GM11168 (cell line): Measurements from ENCODE around the gene HSD3B1.

Experiments
- in situ Hi-C: fragments of 300-500 bp; cut with MboI; formaldehyde crosslinking; loops from one replicate; pipeline ENCODE4 v1.12.0; 2022; ENCODE audit warnings: low sequenced_read_pairs; ENCODE audit not compliant: unreplicated experiment

Gene HSD3B1

GRCh38 chr1:119506941-119507340 lies at the start of gene HSD3B1:
Gene HSD3B1 (plus strand): TSS chr1:119507210. CDS start chr1:119507477, 267 bp downstream.
- in situ Hi-C loops: no loop called here

DNA sequence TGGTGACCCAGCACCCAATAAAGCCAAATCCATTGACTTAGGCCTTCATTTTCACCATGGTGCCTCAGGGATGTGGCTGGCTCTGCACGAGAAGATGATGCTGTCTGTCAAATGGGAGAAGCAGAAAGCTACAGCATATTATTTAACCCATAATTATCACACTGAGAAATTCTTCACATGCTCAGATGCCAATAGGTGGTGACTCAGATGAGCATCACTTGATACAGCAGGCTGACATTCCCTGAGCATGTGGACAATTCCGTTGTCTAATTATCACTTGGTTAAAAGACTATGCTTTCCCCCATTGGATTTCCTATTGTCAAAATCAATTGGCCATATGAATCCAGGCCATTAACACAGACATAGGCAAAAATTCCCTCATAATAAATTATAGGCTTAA lies 44.0 kb upstream of the HSD3B1 start:
- in situ Hi-C loops: no loop called here

DNA sequence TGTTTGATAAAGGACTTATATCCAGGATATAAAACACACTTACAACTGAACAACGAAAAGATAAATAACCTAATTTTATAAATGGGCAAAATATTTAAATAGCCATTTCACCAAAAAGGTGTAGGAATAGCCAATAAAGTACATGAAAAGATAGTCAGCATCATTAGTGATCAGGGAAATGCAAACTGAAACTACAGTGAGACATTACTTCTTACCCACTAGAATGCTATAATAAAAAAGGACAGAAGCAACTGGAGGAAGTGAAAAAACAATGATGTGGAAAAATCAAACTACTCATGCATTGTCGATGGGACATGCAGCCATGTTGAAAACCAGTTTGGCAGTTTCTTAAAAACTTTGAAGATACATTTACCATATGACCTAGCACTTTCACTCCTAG lies 43.4 kb upstream of the HSD3B1 start:
- in situ Hi-C loops: no loop called here

- in situ Hi-C loops: no loop called here
These were observed 40.6 kb upstream of the HSD3B1 start for GRCh38 chr1:119466445-119466844.

- in situ Hi-C loops: no loop called here
These were observed 39.8 kb upstream of the HSD3B1 start for GRCh38 chr1:119467219-119467618.

GRCh38 chr1:119467857-119468668 lies 38.9 kb upstream of the HSD3B1 start:
- in situ Hi-C loops: no loop called here

DNA sequence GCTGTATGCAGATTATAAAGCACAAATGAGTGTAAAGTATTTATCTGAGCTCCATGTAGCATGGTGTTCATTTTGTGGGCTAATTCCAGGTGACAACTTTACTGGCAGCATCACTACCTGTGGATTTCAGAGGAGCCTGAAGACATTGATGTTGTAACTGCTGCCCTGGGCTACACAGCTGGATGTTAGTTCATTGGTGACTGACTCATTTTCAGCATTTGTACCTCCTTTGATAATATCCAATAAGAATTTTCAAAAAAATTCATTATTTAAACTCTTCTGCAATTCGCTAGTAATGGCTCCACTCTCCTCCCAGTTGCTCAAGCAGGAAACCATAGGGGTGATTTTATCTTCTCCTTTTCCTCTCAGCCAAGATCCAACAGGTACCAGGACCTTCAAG lies 37.3 kb upstream of the HSD3B1 start:
- in situ Hi-C loops: no loop called here

GRCh38 chr1:119470377-119470776 lies 36.6 kb upstream of the HSD3B1 start:
- in situ Hi-C loops: no loop called here

GRCh38 chr1:119470958-119471357 lies 36.1 kb upstream of the HSD3B1 start:
- in situ Hi-C loops: no loop called here

DNA sequence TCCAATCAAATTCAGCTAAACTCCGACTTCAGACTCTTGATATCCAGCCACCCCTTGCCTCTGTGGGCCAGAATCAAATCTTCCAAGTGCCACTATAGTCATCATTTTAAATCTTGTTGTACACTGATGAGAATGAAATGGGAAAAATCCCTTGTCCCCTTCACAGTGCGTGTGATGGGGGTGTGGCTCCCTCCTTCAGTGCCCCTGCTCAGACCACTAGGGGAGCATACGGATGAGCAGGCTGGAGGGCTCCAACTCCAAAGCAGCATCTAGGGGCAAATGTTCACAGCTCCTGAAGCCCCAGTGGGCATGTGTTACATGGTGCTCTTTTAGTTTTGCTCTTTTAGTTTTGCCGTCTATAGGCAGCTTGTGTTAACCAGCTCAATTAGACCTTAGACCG lies 35.4 kb upstream of the HSD3B1 start:
- in situ Hi-C loops: no loop called here

GRCh38 chr1:119472080-119472818 lies 34.8 kb upstream of the HSD3B1 start:
- in situ Hi-C loops: no loop called here

DNA sequence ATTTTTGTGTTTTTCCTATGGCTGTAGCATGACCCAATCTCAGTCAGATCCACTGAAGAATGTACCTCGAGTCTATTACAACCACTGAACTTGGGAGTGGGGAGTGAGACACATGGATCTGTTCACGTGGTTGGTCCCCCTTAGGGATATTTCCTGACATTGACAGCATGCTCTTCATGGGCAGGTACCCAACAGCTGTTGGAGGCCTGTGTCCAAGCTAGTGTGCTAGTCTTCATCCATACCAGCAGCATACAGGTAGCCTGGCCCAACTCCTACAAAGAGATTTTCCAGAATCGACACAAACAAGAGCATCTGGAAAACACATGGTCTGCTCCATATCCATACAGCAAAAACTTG lies 34.2 kb upstream of the HSD3B1 start:
- in situ Hi-C loops: no loop called here

- in situ Hi-C loops: no loop called here
These were observed 31.1 kb upstream of the HSD3B1 start for GRCh38 chr1:119475866-119476439.

DNA sequence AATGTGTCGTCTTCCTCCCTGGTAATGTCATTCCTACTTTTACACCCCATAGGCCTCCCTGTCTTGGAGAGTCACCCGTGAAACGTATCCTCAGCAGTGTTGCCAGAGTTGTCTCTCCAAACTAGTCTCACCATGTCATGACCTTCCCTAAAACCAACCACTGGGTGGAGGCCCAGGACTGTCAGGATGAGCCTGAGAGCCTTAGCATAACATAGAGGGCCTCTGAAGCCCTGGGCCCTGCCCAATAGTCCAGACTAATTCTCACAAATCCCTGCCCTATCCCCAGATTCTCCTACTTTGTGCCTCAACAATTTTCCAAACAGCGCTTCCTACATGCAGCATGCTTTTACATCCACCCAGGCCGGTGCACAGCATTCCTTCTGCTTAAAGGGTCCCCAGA lies 29.3 kb upstream of the HSD3B1 start:
- in situ Hi-C loops: no loop called here

DNA sequence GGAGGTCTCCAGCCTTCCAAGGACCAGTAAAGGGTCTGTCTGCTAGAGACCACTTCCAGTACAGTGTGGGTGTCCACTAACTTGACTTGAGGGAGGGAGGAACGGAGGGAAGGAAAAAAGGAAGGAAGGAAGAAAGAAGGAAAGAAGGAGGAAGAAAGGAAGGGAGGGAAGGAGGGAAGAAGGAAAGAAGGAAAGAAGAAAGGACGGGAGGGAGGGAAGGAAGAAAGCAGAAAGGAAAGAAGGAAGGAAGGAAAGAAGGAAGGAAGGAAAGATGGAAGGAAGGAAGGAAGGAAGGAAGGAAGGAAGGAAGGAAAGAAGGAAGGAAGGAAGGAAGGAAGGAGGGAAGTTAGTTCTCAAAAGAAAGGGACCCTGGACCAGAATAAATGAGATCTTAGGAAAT lies 26.8 kb upstream of the HSD3B1 start:
- in situ Hi-C loops: no loop called here

- in situ Hi-C loops: no loop called here
These were observed 25.1 kb upstream of the HSD3B1 start for GRCh38 chr1:119481951-119482350.

GRCh38 chr1:119482517-119483425 lies 24.2 kb upstream of the HSD3B1 start:
- in situ Hi-C loops: no loop called here

DNA sequence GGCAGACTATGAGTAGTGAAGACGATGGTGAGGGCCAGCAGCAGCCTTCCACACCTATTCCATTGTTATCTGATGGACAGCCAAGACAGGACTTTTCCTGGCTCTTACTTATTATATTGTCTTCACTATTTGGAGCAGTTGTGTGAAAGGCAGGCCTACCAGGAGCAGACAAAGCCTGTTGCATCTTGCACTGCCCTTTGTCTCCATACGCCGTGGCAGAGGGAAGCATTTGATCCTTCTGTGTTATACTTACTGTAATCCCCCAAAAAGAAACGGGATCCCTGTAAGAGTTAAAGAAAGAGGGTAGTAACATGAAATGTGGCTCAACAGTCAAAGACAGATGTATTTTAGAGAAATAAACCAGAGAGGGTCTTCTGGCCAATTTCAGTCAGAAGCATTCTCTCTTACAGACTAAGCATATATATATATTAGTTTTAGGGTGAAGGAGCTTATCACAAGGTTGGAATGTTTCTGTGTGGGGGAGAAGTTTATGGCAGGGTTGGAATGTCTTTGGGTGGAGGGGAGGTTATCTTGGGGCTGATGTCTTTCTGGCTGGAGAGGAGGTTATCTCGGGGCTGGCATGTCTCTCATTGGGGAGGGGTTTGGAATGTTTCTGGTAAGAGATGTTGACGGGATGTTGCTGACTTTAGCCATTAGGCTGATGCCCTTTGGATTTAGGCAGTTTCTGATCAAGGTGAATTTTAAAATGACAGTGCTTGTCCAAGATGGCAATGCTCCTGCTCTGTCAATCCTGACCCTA lies 23.4 kb upstream of the HSD3B1 start:
- in situ Hi-C loops: no loop called here

- in situ Hi-C loops: no loop called here
These were observed 21.8 kb upstream of the HSD3B1 start for GRCh38 chr1:119485201-119485600.

- in situ Hi-C loops: no loop called here
These were observed 18.8 kb upstream of the HSD3B1 start for GRCh38 chr1:119488216-119488615.
